Brain microvascular endothelial cell (primary cell): Measurements from ENCODE around the gene AFF3.

Experiments
- DNase-seq: peaks from one replicate; pipeline ENCODE4 v3.0.0-alpha.2; 2020
- H3K27ac ChIP-seq: fragments of 250-450 bp; sonication (Bioruptor Pico); 2 replicates; pipeline ENCODE4 v1.5.1; 2020; ENCODE audit warnings: mild to moderate bottlenecking, moderate library complexity
- H3K27me3 ChIP-seq: fragments of 250-450 bp; sonication (Bioruptor Pico); replicated peaks from 2 replicates; pipeline ENCODE4 v1.5.1; 2020; ENCODE audit warnings: mild to moderate bottlenecking
- H3K36me3 ChIP-seq: fragments of 250-450 bp; sonication (Bioruptor Pico); replicated peaks from 2 replicates; pipeline ENCODE4 v1.5.1; 2020; ENCODE audit warnings: mild to moderate bottlenecking
- H3K4me3 ChIP-seq: 2 replicates; pipeline ENCODE4 v1.5.1; 2011; ENCODE audit warnings: low read depth, mild to moderate bottlenecking, control low read depth, low read length, moderate library complexity
- in situ Hi-C: cut with HindIII; loops from 2 replicates; pipeline ENCODE4 v1.10.0; 2017; ENCODE audit warnings: low sequenced_read_pairs, low pct_ligation_motif_present
- TF ChIP-seq, protein P1 (sequence below): IDR thresholded peaks from 2 replicates; pipeline ENCODE4 v1.5.1; 2011; ENCODE audit warnings: low read depth, mild to moderate bottlenecking, moderate library complexity, low read length, control low read depth, inconsistent platforms; ENCODE audit errors: missing control alignments

Gene AFF3

DNA sequence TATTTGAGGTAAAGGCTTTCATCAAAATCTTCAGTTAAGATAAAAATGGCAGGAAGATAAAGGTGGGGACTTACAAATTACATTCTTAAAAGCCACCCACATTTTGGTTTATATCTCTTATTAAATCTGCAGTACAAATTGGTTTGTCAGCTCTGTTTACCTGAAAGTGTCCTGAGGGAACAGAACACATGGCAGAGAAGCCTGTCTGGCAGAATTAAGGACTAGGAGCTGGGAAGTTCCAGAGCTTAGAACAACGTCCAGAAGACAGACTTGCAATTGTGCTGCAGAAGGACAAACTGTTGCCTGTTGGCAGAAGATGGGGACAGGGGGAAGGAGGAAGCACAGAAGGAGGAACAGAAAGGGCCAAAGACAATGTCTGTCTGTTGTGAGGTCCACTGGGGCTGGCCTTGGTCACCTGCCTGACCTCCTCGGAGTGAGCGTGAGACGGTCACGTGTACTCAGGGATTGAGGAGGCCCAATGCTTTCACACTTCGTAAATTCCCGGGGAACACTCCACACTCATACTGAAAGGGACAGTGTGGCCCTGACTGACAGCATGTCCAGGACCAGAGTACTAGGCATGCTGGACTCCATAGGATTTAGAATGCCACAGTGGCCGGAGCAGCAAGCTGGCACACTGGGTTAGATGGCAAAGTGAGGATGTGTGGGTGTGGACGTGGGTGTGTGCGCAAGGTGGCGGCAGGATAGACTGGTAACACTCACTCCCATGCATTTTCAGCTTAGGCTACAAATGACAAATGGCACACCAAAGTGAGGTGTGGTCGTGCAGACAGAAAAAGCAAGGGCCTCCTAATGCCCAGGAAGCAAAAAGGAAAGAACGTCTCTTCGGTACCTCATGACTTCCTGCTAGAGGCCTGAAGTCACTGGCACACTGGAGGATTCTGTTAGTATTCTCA, 441.6 kb downstream of the AFF3 start:
- in situ Hi-C loops = no loop called here
- TF ChIP-seq, protein P1, sequence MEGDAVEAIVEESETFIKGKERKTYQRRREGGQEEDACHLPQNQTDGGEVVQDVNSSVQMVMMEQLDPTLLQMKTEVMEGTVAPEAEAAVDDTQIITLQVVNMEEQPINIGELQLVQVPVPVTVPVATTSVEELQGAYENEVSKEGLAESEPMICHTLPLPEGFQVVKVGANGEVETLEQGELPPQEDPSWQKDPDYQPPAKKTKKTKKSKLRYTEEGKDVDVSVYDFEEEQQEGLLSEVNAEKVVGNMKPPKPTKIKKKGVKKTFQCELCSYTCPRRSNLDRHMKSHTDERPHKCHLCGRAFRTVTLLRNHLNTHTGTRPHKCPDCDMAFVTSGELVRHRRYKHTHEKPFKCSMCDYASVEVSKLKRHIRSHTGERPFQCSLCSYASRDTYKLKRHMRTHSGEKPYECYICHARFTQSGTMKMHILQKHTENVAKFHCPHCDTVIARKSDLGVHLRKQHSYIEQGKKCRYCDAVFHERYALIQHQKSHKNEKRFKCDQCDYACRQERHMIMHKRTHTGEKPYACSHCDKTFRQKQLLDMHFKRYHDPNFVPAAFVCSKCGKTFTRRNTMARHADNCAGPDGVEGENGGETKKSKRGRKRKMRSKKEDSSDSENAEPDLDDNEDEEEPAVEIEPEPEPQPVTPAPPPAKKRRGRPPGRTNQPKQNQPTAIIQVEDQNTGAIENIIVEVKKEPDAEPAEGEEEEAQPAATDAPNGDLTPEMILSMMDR = no peak

DNA sequence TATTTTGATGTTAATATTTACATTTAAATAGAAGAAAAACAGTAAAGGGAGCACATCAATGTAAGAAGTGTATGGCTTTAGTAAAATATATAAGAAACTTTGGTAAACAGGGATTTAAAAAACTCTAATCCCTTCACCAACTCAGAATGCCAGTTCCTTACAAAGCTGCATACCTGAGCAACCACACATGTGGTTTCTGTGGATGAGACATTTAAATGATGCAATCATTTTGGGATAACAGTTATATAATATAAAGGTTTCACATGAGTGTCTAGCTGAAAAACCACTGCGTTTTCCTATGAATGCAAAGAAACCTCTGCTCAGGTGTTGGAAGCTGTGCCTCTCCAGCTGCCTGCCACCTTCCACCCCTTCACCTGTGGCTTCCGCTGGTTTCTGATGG, 443.5 kb downstream of the AFF3 start:
- H3K27ac ChIP-seq = no peak overlapping the region
- in situ Hi-C loops = no loop called here
- DNase-seq = no peak
- no peaks in the 10 kb centered on the region for H3K36me3 ChIP-seq
- TF ChIP-seq, protein P1 = no peak
- H3K27me3 ChIP-seq = no peaks in the 10 kb centered on the region
- H3K4me3 ChIP-seq = no peak overlapping the region

More for the DNA sequence above, 441.6 kb downstream of the AFF3 start:
- H3K4me3 ChIP-seq = no peak overlapping the region
- no peak overlapping the region for H3K27ac ChIP-seq
- no peak for DNase-seq
- H3K27me3 ChIP-seq = no peaks in the 10 kb centered on the region
- no peaks in the 10 kb centered on the region for H3K36me3 ChIP-seq

DNA sequence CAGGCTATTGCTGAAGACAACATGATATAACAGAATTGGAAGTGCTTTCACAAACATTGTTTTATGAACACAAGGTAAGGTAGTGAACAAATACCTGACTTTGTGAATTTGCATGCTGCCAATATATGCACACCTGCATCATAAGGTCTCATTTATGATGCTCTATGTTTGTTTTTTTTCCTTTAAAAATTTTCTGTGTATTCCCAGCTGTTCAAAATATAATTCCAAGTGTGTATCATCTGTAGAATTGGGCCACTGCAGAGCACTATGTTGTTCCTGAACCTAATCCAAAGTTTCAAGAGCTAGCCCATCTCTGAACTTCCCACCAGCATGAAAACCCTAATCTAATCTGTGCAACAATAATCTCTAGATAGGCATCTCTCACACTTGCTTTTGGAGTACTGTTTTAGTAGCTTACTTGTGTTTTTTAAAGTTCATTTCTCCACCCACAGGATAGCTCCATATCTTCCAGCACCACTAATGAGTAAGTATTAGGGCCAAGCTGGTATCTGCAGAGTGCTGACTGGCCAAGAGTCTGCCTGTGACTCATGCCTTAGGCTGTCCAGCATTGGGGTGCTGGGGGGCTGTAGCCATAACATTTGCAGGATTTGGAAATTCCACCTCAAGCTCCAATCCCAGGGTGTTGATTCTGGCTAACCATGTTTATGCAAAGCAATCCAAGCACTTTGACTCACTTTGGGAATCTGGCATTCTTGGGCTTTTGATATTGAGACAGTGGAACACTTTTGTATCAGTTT, 444.4 kb downstream of the AFF3 start:
- Histone ChIP-seq H3K27me3 (no peaks in the 10 kb centered on the region), H3K4me3 (no peak overlapping the region), H3K27ac (no peak overlapping the region), H3K36me3 (no peaks in the 10 kb centered on the region)
- TF ChIP-seq, protein P1 = no peak
- in situ Hi-C loops = no loop called here
- peak; percentile 81 for DNase-seq

DNA sequence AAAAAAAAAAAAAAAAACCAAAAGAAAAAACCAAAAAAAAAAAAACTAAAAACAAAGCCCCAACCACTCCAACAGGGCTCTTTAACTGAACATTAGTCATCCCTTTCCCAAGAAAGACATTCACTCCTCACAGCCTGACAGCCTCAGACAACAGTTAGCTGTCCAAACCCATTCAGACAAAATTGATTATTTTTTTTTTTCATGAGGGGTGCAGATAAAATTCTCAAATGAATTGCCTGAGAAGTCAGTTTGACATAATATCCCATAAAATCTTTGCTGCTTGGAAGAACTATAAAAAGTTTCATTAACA, 446.5 kb downstream of the AFF3 start:
- H3K27ac ChIP-seq = no peak overlapping the region
- H3K4me3 ChIP-seq = no peak overlapping the region
- no peaks in the 10 kb centered on the region for H3K27me3 ChIP-seq
- in situ Hi-C loops = no loop called here
- TF ChIP-seq, protein P1 = no peak
- DNase-seq = no peak
- H3K36me3 ChIP-seq = no peaks in the 10 kb centered on the region

DNA sequence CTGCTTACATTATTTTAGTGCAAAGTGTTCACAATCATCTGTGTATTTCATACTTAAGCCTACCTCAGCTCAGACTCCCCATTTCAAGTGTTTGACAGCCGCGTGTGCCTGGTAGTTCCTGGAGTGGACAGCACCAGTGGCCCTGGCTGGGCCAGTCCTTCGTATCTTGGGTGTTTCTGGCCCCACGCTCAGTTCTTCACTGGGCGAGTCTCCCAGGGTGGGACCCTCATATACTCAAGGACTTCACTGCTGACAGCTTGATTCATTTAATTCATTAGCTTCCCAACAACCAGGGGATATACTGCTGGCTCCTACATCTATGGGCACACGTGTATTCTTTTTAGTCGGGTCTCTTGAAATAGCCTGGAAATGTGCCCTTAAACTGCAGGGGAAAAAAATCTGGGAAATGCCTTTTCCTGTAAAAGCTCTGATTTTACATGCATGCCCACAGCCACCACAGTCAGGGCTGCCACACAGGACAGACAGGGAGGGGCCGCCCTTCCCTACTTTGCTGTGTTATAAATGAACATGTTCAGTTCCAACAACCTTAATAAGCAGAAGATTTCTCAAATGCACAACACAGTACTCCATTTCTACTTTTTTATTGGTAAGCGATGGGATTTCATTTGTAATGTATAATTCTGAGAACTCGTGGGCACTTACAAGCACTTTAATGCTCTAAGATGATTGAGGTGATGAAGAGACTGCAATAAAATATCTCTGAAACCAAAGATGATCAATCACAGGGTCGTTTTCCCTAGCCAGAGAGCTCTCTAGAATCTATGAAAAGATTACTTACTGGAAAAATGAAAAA, 447.1 kb downstream of the AFF3 start:
- no peak overlapping the region for H3K4me3 ChIP-seq
- no peaks in the 10 kb centered on the region for H3K27me3 ChIP-seq
- H3K36me3 ChIP-seq = no peaks in the 10 kb centered on the region
- DNase-seq = no peak
- TF ChIP-seq, protein P1 = no peak
- no peak overlapping the region for H3K27ac ChIP-seq
- in situ Hi-C loops = no loop called here
